H9 (cell line): ENCODE results near the gene SMARCA2. TPM values are rescaled to one million over a fixed set of nuclear protein-coding genes. Genes with fewer than 3 reads are reported as not detected.

ENCODE experiments used
- DNase-seq: peaks from one replicate; pipeline ENCODE4 v3.0.0-alpha.2; 2017
- H2AFZ ChIP-seq: one replicate; pipeline ENCODE4 v1.6.1; 2013; ENCODE audit warnings: mild to moderate bottlenecking, low read length, control low read depth, moderate library complexity
- H2AK5ac ChIP-seq: 2 replicates; pipeline ENCODE4 v1.6.1; 2013; ENCODE audit warnings: low read length, control low read depth, mixed read lengths; ENCODE audit not compliant: insufficient read length
- H2BK120ac ChIP-seq: one replicate; pipeline ENCODE4 v1.6.1; 2013; ENCODE audit warnings: low read depth, mild to moderate bottlenecking, low read length, control low read depth, inconsistent platforms; ENCODE audit not compliant: poor library complexity, severe bottlenecking
- H2BK12ac ChIP-seq: 2 replicates; pipeline ENCODE4 v1.6.1; 2013; ENCODE audit warnings: low read length, control low read depth, mixed read lengths, low read depth; ENCODE audit not compliant: insufficient read length
- H2BK15ac ChIP-seq: 2 replicates; pipeline ENCODE4 v1.6.1; 2013; ENCODE audit warnings: low read depth, low read length, control low read depth
- H2BK20ac ChIP-seq: one replicate; pipeline ENCODE4 v1.6.1; 2013; ENCODE audit warnings: low read depth, mild to moderate bottlenecking, low read length, control low read depth, inconsistent platforms; ENCODE audit not compliant: poor library complexity, severe bottlenecking
- H2BK5ac ChIP-seq: 2 replicates; pipeline ENCODE4 v1.6.1; 2013; ENCODE audit warnings: low read length, control low read depth, mixed read lengths; ENCODE audit not compliant: insufficient read length
- H3K14ac ChIP-seq: 2 replicates; pipeline ENCODE4 v1.6.1; 2013; ENCODE audit warnings: low read length, control low read depth; ENCODE audit not compliant: insufficient read depth
- H3K18ac ChIP-seq: 2 replicates; pipeline ENCODE4 v1.6.1; 2013; ENCODE audit warnings: low read depth, mild to moderate bottlenecking, mixed read lengths, low read length, control low read depth; ENCODE audit not compliant: insufficient read length
- H3K23ac ChIP-seq: 2 replicates; pipeline ENCODE4 v1.6.1; 2013; ENCODE audit warnings: low read length, control low read depth, mixed read lengths, low read depth; ENCODE audit not compliant: insufficient read length
- H3K23me2 ChIP-seq: 2 replicates; pipeline ENCODE4 v1.6.1; 2013; ENCODE audit warnings: low read depth, mild to moderate bottlenecking, mixed read lengths, low read length, control low read depth; ENCODE audit not compliant: insufficient read length, poor library complexity, severe bottlenecking
- H3K27ac ChIP-seq: 2 replicates; pipeline ENCODE4 v1.5.1; 2013; ENCODE audit warnings: low read length, control low read depth, mixed read lengths, low read depth; ENCODE audit not compliant: insufficient read length
- H3K27me3 ChIP-seq: 2 replicates; pipeline ENCODE4 v1.6.1; 2013; ENCODE audit warnings: low read length, control low read depth, inconsistent platforms; ENCODE audit not compliant: insufficient read depth
- H3K4ac ChIP-seq: 2 replicates; pipeline ENCODE4 v1.6.1; 2013; ENCODE audit warnings: low read depth, mild to moderate bottlenecking, control low read depth, inconsistent platforms, low read length, moderate library complexity
- H3K4me1 ChIP-seq: 2 replicates; pipeline ENCODE4 v1.6.1; 2013; ENCODE audit warnings: low read length, control low read depth, inconsistent platforms; ENCODE audit not compliant: insufficient read depth
- H3K4me2 ChIP-seq: 2 replicates; pipeline ENCODE4 v1.6.1; 2013; ENCODE audit warnings: low read length, control low read depth, mixed read lengths; ENCODE audit not compliant: insufficient read length, insufficient read depth
- H3K56ac ChIP-seq: 2 replicates; pipeline ENCODE4 v1.6.1; 2013; ENCODE audit warnings: low read depth, mild to moderate bottlenecking, mixed read lengths, low read length, control low read depth; ENCODE audit not compliant: insufficient read length
- H3K79me1 ChIP-seq: 2 replicates; pipeline ENCODE4 v1.6.1; 2013; ENCODE audit warnings: low read depth, mild to moderate bottlenecking, moderate library complexity, low read length, control low read depth, inconsistent platforms; ENCODE audit not compliant: insufficient read depth, poor library complexity, severe bottlenecking
- H3K79me2 ChIP-seq: 2 replicates; pipeline ENCODE4 v1.6.1; 2013; ENCODE audit warnings: low read length, control low read depth, inconsistent platforms; ENCODE audit not compliant: insufficient read depth
- H3K9ac ChIP-seq: 2 replicates; pipeline ENCODE4 v1.6.1; 2013; ENCODE audit warnings: low read length, control low read depth, mixed read lengths; ENCODE audit not compliant: insufficient read length; ENCODE audit errors: extremely low read depth
- H3K9me3 ChIP-seq: one replicate; pipeline ENCODE4 v1.6.1; 2013; ENCODE audit warnings: low read depth, low read length, inconsistent platforms; ENCODE audit not compliant: control insufficient read depth
- H3T11ph ChIP-seq: one replicate; pipeline ENCODE4 v1.6.1; 2013; ENCODE audit warnings: mild to moderate bottlenecking, low read length, control low read depth, inconsistent platforms
- H4K20me1 ChIP-seq: one replicate; pipeline ENCODE4 v1.6.1; 2013; ENCODE audit not compliant: control insufficient read depth, insufficient read length, insufficient read depth
- H4K5ac ChIP-seq: 2 replicates; pipeline ENCODE4 v1.6.1; 2013; ENCODE audit warnings: low read depth, mild to moderate bottlenecking, mixed read lengths, low read length, control low read depth; ENCODE audit not compliant: insufficient read length
- H4K8ac ChIP-seq: replicated peaks from 2 replicates; pipeline ENCODE4 v1.6.1; 2013; ENCODE audit warnings: low read length, control low read depth, mixed read lengths, low read depth; ENCODE audit not compliant: insufficient read length
- H4K91ac ChIP-seq: 2 replicates; pipeline ENCODE4 v1.6.1; 2013; ENCODE audit warnings: low read depth, mild to moderate bottlenecking, moderate library complexity, mixed read lengths, low read length, control low read depth; ENCODE audit not compliant: insufficient read length
- H3K27ac Mint-ChIP-seq, 3 experiments: 2 replicates in 2 of 3; 3 replicates in 1 of 3; pipeline ENCODE4 v1.8.0; 2020 to 2021; ENCODE audit warnings: mixed read lengths in 3 of 3, mild to moderate bottlenecking in 1 of 3, moderate library complexity in 1 of 3
- H3K27me3 Mint-ChIP-seq: 2 replicates; pipeline ENCODE4 v1.8.0; 2021; ENCODE audit warnings: low read depth, mild to moderate bottlenecking, moderate library complexity, mixed read lengths
- H3K36me3 Mint-ChIP-seq, 3 experiments: 2 replicates in 2 of 3; 3 replicates in 1 of 3; pipeline ENCODE4 v1.8.0; 2020 to 2021; ENCODE audit warnings: low read depth in 3 of 3, mixed read lengths in 3 of 3; ENCODE audit not compliant: insufficient read depth in 1 of 3
- H3K4me1 Mint-ChIP-seq, 2 experiments: 2 replicates each; pipeline ENCODE4 v1.8.0; 2020; ENCODE audit warnings: mixed read lengths in 2 of 2
- H3K4me3 Mint-ChIP-seq, 2 experiments: 2 replicates in 1 of 2; 3 replicates in 1 of 2; pipeline ENCODE4 v1.8.0; 2020 to 2021; ENCODE audit warnings: mild to moderate bottlenecking in 2 of 2, mixed read lengths in 2 of 2, moderate library complexity in 1 of 2
- H3K9me3 Mint-ChIP-seq, 2 experiments: 2 replicates in 1 of 2; 3 replicates in 1 of 2; pipeline ENCODE4 v1.8.0; 2020; ENCODE audit warnings: mild to moderate bottlenecking in 2 of 2, mixed read lengths in 2 of 2, moderate library complexity in 1 of 2
- WGBS: extraction: QIAGEN DNeasy Blood & Tissue Kit; methylation state at CpG from one replicate; pipeline ENCODE4 v1.1.7; 2013; ENCODE audit warnings: missing lambda C conversion rate, low lambda C conversion rate, mixed read lengths; ENCODE audit not compliant: insufficient read length; ENCODE audit errors: extremely low coverage; 5-methylcytosine and 5-hydroxymethylcytosine counted together
- total RNA-seq: library from RNA; stranded (reverse); gene quantifications from 2 replicates; pipeline ENCODE4 v1.2.1, GENCODE V29; 2021
- TF ChIP-seq, protein P1 (sequence below): fragments of 200-600 bp; sonication (generic); conservative IDR thresholded peaks from 3 replicates; pipeline ENCODE4 v1.8.0; 2021; ENCODE audit warnings: antibody characterized with exemption, mild to moderate bottlenecking

Gene SMARCA2
- total RNA-seq, 1 experiment from 2014 or later, result 15.3 TPM

DNA sequence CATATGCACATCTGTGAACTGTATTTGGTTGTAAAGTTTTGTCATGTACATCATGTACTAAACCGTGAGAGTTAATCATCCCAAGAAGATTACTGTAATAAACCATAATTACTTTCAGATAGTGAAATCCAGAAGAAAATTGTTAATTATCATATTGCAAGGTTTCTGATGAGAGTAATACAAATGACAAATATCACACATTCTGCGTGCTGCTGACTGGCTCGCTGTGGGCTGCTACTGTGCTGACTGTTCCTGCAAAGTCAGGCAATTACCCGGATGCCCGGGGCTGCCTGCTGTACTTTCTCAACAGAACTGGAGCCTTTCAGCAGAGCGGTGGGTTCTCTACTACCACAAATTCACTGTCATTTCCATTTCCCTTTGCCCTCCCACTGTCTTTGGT is 68.3 kb downstream of the SMARCA2 start:
- Mint-ChIP-seq H3K4me3 (no peak overlapping the region), H3K27ac (no peak overlapping the region), H3K36me3 (peaks cover 0 to under 1% (median 0%) of the 10 kb centered on the region in 3 experiments; a peak in 1 of 7 replicates), H3K27me3 (no peaks in the 10 kb centered on the region), H3K9me3 (no peaks in the 10 kb centered on the region), H3K4me1 (no peaks in the 10 kb centered on the region)
- H3K27ac ChIP-seq, result no peak overlapping the region
- no peak overlapping the region for H3K4ac ChIP-seq
- H4K8ac ChIP-seq, result no peak overlapping the region
- no peak overlapping the region for H4K91ac ChIP-seq
- H3K18ac ChIP-seq, result no peak overlapping the region
- no peak overlapping the region for H3K23ac ChIP-seq
- H2BK20ac ChIP-seq, result no peak overlapping the region
- no peak overlapping the region for H3K14ac ChIP-seq
- H2AK5ac ChIP-seq, result no peak overlapping the region
- no peak overlapping the region for H4K5ac ChIP-seq
- no CpG with 5 or more reads among the region's 6 CpGs for WGBS
- H4K20me1 ChIP-seq, result no peaks in the 10 kb centered on the region
- TF ChIP-seq, protein P1, sequence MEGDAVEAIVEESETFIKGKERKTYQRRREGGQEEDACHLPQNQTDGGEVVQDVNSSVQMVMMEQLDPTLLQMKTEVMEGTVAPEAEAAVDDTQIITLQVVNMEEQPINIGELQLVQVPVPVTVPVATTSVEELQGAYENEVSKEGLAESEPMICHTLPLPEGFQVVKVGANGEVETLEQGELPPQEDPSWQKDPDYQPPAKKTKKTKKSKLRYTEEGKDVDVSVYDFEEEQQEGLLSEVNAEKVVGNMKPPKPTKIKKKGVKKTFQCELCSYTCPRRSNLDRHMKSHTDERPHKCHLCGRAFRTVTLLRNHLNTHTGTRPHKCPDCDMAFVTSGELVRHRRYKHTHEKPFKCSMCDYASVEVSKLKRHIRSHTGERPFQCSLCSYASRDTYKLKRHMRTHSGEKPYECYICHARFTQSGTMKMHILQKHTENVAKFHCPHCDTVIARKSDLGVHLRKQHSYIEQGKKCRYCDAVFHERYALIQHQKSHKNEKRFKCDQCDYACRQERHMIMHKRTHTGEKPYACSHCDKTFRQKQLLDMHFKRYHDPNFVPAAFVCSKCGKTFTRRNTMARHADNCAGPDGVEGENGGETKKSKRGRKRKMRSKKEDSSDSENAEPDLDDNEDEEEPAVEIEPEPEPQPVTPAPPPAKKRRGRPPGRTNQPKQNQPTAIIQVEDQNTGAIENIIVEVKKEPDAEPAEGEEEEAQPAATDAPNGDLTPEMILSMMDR, result no peak
- H2BK120ac ChIP-seq, result no peak overlapping the region
- H3K79me1 ChIP-seq, result no peaks in the 10 kb centered on the region
- no peak for DNase-seq
- H3K4me1 ChIP-seq, result no peaks in the 10 kb centered on the region
- H3T11ph ChIP-seq, result no peak overlapping the region
- H2AFZ ChIP-seq, result no peak overlapping the region
- no peak overlapping the region for H2BK12ac ChIP-seq
- no peak overlapping the region for H3K56ac ChIP-seq
- no peaks in the 10 kb centered on the region for H3K79me2 ChIP-seq
- no peak overlapping the region for H2BK15ac ChIP-seq
- no peak overlapping the region for H2BK5ac ChIP-seq
- H3K9ac ChIP-seq, result no peak overlapping the region
- H3K27me3 ChIP-seq, result no peaks in the 10 kb centered on the region
- H3K9me3 ChIP-seq, result no peaks in the 10 kb centered on the region
- H3K23me2 ChIP-seq, result no peaks in the 10 kb centered on the region
- no peak overlapping the region for H3K4me2 ChIP-seq
